T-helper 1 cell treated with Interleukin-12 subunit alpha and Interleukin-12 subunit beta and Interleukin-4 antibody, amounts not matched to agents 30 μg/mL and 1 μg/mL, for 36 hours (primary cell): Measurements from ENCODE around the gene CBX6.

ENCODE experiments used
- H3K27ac Mint-ChIP-seq: one replicate; pipeline ENCODE4 v1.8.0; 2021; ENCODE audit warnings: mild to moderate bottlenecking, mixed read lengths
- H3K27me3 Mint-ChIP-seq: one replicate; pipeline ENCODE4 v1.8.0; 2021; ENCODE audit warnings: low read depth, mixed read lengths
- H3K36me3 Mint-ChIP-seq: one replicate; pipeline ENCODE4 v1.8.0; 2021; ENCODE audit warnings: low read depth, mixed read lengths
- H3K4me1 Mint-ChIP-seq: one replicate; pipeline ENCODE4 v1.8.0; 2021; ENCODE audit warnings: low read depth, mixed read lengths
- H3K4me3 Mint-ChIP-seq: one replicate; pipeline ENCODE4 v1.8.0; 2021; ENCODE audit warnings: mild to moderate bottlenecking, moderate library complexity, mixed read lengths
- H3K9me3 Mint-ChIP-seq: one replicate; pipeline ENCODE4 v1.8.0; 2021; ENCODE audit warnings: mixed read lengths

CBX6 gene

GRCh38 chr22:38868286-38868721 is 3.7 kb downstream of the CBX6 start:
- Mint-ChIP-seq H3K4me1 (peaks cover 26% of the 10 kb centered on the region), H3K4me3 (no peak overlapping the region), H3K36me3 (peaks cover 2% of the 10 kb centered on the region), H3K27me3 (no peaks in the 10 kb centered on the region), H3K27ac (peak overlapping the region; percentile 31), H3K9me3 (no peaks in the 10 kb centered on the region)

GRCh38 chr22:38867471-38868285 is 4.3 kb downstream of the CBX6 start:
- no peak overlapping the region for H3K4me3 Mint-ChIP-seq
- H3K4me1 Mint-ChIP-seq, result peaks cover 22% of the 10 kb centered on the region
- no peaks in the 10 kb centered on the region for H3K9me3 Mint-ChIP-seq
- H3K27me3 Mint-ChIP-seq, result no peaks in the 10 kb centered on the region
- peaks cover 2% of the 10 kb centered on the region for H3K36me3 Mint-ChIP-seq
- H3K27ac Mint-ChIP-seq, result no peak overlapping the region

GRCh38 chr22:38867124-38867455 is 4.9 kb downstream of the CBX6 start:
- Mint-ChIP-seq H3K4me1 (peaks cover 19% of the 10 kb centered on the region), H3K27me3 (no peaks in the 10 kb centered on the region), H3K27ac (no peak overlapping the region), H3K9me3 (no peaks in the 10 kb centered on the region), H3K4me3 (no peak overlapping the region), H3K36me3 (peaks cover 2% of the 10 kb centered on the region)

- Mint-ChIP-seq H3K9me3 (no peaks in the 10 kb centered on the region), H3K4me1 (peaks cover 19% of the 10 kb centered on the region), H3K27me3 (no peaks in the 10 kb centered on the region), H3K4me3 (no peak overlapping the region), H3K36me3 (peaks cover 2% of the 10 kb centered on the region), H3K27ac (no peak overlapping the region)
Measured at GRCh38 chr22:38866399-38867123, 5.5 kb downstream of the CBX6 start.

GRCh38 chr22:38866024-38866398 is 6.0 kb downstream of the CBX6 start:
- Mint-ChIP-seq H3K27ac (no peak overlapping the region), H3K27me3 (no peaks in the 10 kb centered on the region), H3K36me3 (peaks cover 2% of the 10 kb centered on the region), H3K9me3 (no peaks in the 10 kb centered on the region), H3K4me3 (no peak overlapping the region), H3K4me1 (peaks cover 19% of the 10 kb centered on the region)

- H3K36me3 Mint-ChIP-seq, result peaks cover 2% of the 10 kb centered on the region
- H3K27me3 Mint-ChIP-seq, result no peaks in the 10 kb centered on the region
- H3K9me3 Mint-ChIP-seq, result no peaks in the 10 kb centered on the region
- no peak overlapping the region for H3K27ac Mint-ChIP-seq
- peaks cover 13% of the 10 kb centered on the region for H3K4me1 Mint-ChIP-seq
- no peak overlapping the region for H3K4me3 Mint-ChIP-seq
Measured at GRCh38 chr22:38865201-38866023, 6.6 kb downstream of the CBX6 start.

- Mint-ChIP-seq H3K4me1 (peaks cover 7% of the 10 kb centered on the region), H3K27ac (no peak overlapping the region), H3K4me3 (no peak overlapping the region), H3K27me3 (no peaks in the 10 kb centered on the region), H3K9me3 (no peaks in the 10 kb centered on the region), H3K36me3 (peaks cover 2% of the 10 kb centered on the region)
Measured at GRCh38 chr22:38864361-38865191, 7.4 kb downstream of the CBX6 start.

GRCh38 chr22:38863531-38864131 is 8.4 kb downstream of the CBX6 start:
- H3K27ac Mint-ChIP-seq, result no peak overlapping the region
- H3K4me1 Mint-ChIP-seq, result peaks cover 5% of the 10 kb centered on the region
- H3K4me3 Mint-ChIP-seq, result no peak overlapping the region
- peaks cover 2% of the 10 kb centered on the region for H3K36me3 Mint-ChIP-seq
- no peaks in the 10 kb centered on the region for H3K9me3 Mint-ChIP-seq
- H3K27me3 Mint-ChIP-seq, result no peaks in the 10 kb centered on the region

GRCh38 chr22:38862375-38863329 is 9.4 kb downstream of the CBX6 start:
- Mint-ChIP-seq H3K4me1 (no peaks in the 10 kb centered on the region), H3K36me3 (peaks cover 2% of the 10 kb centered on the region), H3K27ac (no peak overlapping the region), H3K4me3 (no peak overlapping the region), H3K9me3 (no peaks in the 10 kb centered on the region), H3K27me3 (peaks cover under 1% of the 10 kb centered on the region)

- H3K9me3 Mint-ChIP-seq, result no peaks in the 10 kb centered on the region
- no peak overlapping the region for H3K27ac Mint-ChIP-seq
- H3K27me3 Mint-ChIP-seq, result peaks cover 4% of the 10 kb centered on the region
- peaks cover 2% of the 10 kb centered on the region for H3K36me3 Mint-ChIP-seq
- no peaks in the 10 kb centered on the region for H3K4me1 Mint-ChIP-seq
- no peak overlapping the region for H3K4me3 Mint-ChIP-seq
Measured at GRCh38 chr22:38861927-38862326, 10.1 kb downstream of the CBX6 start.

- Mint-ChIP-seq H3K4me1 (no peaks in the 10 kb centered on the region), H3K27ac (no peak overlapping the region), H3K36me3 (peaks cover 2% of the 10 kb centered on the region), H3K4me3 (no peak overlapping the region), H3K27me3 (peaks cover 4% of the 10 kb centered on the region), H3K9me3 (no peaks in the 10 kb centered on the region)
Measured at GRCh38 chr22:38861170-38861876, 10.7 kb downstream of the CBX6 start.

GRCh38 chr22:38860283-38861169 is 11.5 kb downstream of the CBX6 start:
- Mint-ChIP-seq H3K36me3 (peaks cover 2% of the 10 kb centered on the region), H3K4me3 (no peak overlapping the region), H3K9me3 (no peaks in the 10 kb centered on the region), H3K27me3 (peaks cover 4% of the 10 kb centered on the region), H3K4me1 (no peaks in the 10 kb centered on the region), H3K27ac (no peak overlapping the region)
